K562 (cell line): Measurements from ENCODE around the gene CASP1. TPM values are rescaled to one million over a fixed set of nuclear protein-coding genes. Genes with fewer than 3 reads are reported as not detected.

ENCODE experiments used
- ATAC-seq: fragments of 200-7000 bp; cut with Tn5 transposase; 3 replicates; pipeline ENCODE4 v1.9.1; 2020; ENCODE audit warnings: moderate library complexity
- BruUV-seq: library from RNA; stranded (reverse); fragments of 400-500 nt; replicated peaks from 2 replicates; lab custom pipeline; 2021; lab: Mats Ljungman, UMichigan
- CTCF ChIA-PET: fragments of 300-600 bp; formaldehyde crosslinking; extraction: SDS; loops from one replicate; lab custom pipeline; 2021; ENCODE audit warnings: low intra/inter-chr PET ratio; lab: Yijun Ruan, JAX
- POLR2A ChIA-PET: fragments of 300-600, 350-650 bp; sonication (Branson Sonifier 250); formaldehyde crosslinking; extraction: SDS; loops from one replicate; lab custom pipeline; 2021; ENCODE audit warnings: antibody characterized with exemption, inconsistent platforms; lab: Yijun Ruan, JAX
- DNase-seq, 4 experiments: peaks; one replicate each; pipeline versions ENCODE4 v3.0.0 to v3.0.0-alpha.2; 2011 to 2018; ENCODE audit warnings: low spot score in 3 of 4, mixed read lengths in 3 of 4; ENCODE audit errors: extremely low read depth in 1 of 4
- FAIRE-seq: peaks from 2 replicates; lab custom pipeline; 2011; peaks lifted over from hg19 to GRCh38; lab: Jason Lieb, UNC
- H2AFZ ChIP-seq: 2 replicates; pipeline ENCODE4 v1.6.0; 2011; ENCODE audit warnings: low read depth, low read length, control low read depth, inconsistent platforms
- H3K27ac ChIP-seq: fragments of 200-600 bp; 3 replicates; pipeline ENCODE4 v1.8.0; 2011; ENCODE audit warnings: low read depth, mild to moderate bottlenecking, control low read depth, inconsistent platforms, low read length, moderate library complexity, mixed read lengths; ENCODE audit errors: extremely low read depth
- H3K27me3 ChIP-seq, 2 experiments: fragments of 300-600 bp in 1 of 2; 2 replicates in 1 of 2; 3 replicates in 1 of 2; pipeline versions ENCODE4 v1.6.0 to v1.8.0; 2011; ENCODE audit warnings: inconsistent platforms in 2 of 2, low read length in 2 of 2, mild to moderate bottlenecking in 1 of 2, mixed read lengths in 1 of 2, moderate library complexity in 1 of 2; ENCODE audit not compliant: control insufficient read depth in 2 of 2, insufficient read depth in 2 of 2
- H3K36me3 ChIP-seq: fragments of 300-600 bp; 3 replicates; pipeline ENCODE4 v1.8.0; 2011; ENCODE audit warnings: mild to moderate bottlenecking, low read length, inconsistent platforms; ENCODE audit not compliant: control insufficient read depth, insufficient read depth
- H3K4me1 ChIP-seq, 2 experiments: fragments of 200-600 bp in 1 of 2; replicated peaks in 1 of 2; 2 replicates in 1 of 2; 3 replicates in 1 of 2; pipeline versions ENCODE4 v1.5.1 to v1.8.0; 2011; ENCODE audit warnings: inconsistent platforms in 2 of 2, low read length in 2 of 2, mild to moderate bottlenecking in 1 of 2, mixed read lengths in 1 of 2, moderate library complexity in 1 of 2; ENCODE audit not compliant: control insufficient read depth in 2 of 2, insufficient read depth in 2 of 2
- H3K4me2 ChIP-seq: 2 replicates; pipeline ENCODE4 v1.6.1; 2011; ENCODE audit warnings: low read length, control low read depth, inconsistent platforms, mixed read lengths; ENCODE audit not compliant: insufficient read depth
- H3K4me3 ChIP-seq: fragments of 200-600 bp; sonication (generic), shearing (Covaris generic); 2 replicates; pipeline ENCODE4 v1.5.1; 2016; ENCODE audit warnings: control low read depth, inconsistent platforms
- H3K79me2 ChIP-seq: fragments of 200-600 bp; 3 replicates; pipeline ENCODE4 v1.8.0; 2011; ENCODE audit warnings: low read length, inconsistent platforms; ENCODE audit not compliant: control insufficient read depth, insufficient read depth
- H3K9ac ChIP-seq, 2 experiments: 2 replicates each; pipeline versions ENCODE4 v1.6.0 to v1.6.1; 2011; ENCODE audit warnings: low read depth in 2 of 2, low read length in 2 of 2, control low read depth in 1 of 2, inconsistent platforms in 1 of 2, mild to moderate bottlenecking in 1 of 2, mixed read lengths in 1 of 2; ENCODE audit not compliant: insufficient read depth in 1 of 2
- H3K9me1 ChIP-seq: one replicate; pipeline ENCODE4 v1.6.0; 2011; ENCODE audit warnings: inconsistent platforms, mild to moderate bottlenecking, low read length, moderate library complexity; ENCODE audit not compliant: control insufficient read depth, insufficient read depth
- H3K9me3 ChIP-seq: replicated peaks from 2 replicates; pipeline ENCODE4 v1.5.1; 2011; ENCODE audit warnings: low read depth, low read length, inconsistent platforms; ENCODE audit not compliant: control insufficient read depth, insufficient read depth
- H4K20me1 ChIP-seq: replicated peaks from 2 replicates; pipeline ENCODE4 v1.6.1; 2011; ENCODE audit warnings: low read length, inconsistent platforms, mixed read lengths; ENCODE audit not compliant: control insufficient read depth, insufficient read depth
- CXXC5 ChIP-seq: fragments of 250-450 bp; sonication (Bioruptor Pico); IDR thresholded peaks from 2 replicates; pipeline ENCODE4 v1.8.0; 2022; ENCODE audit warnings: inconsistent platforms, mild to moderate bottlenecking, moderate library complexity
- E2F5 ChIP-seq: sonication (generic); formaldehyde crosslinking; IDR thresholded peaks from 2 replicates; pipeline ENCODE4 v1.8.0; 2022; ENCODE audit warnings: mild to moderate bottlenecking, missing genetic modification reagents
- ELK3 ChIP-seq: fragments of 450-650 bp; formaldehyde crosslinking; IDR thresholded peaks from 2 replicates; pipeline ENCODE4 v1.4.0; 2020; ENCODE audit warnings: mild to moderate bottlenecking
- ETV1 ChIP-seq: fragments of 450-650 bp; conservative IDR thresholded peaks from 2 replicates; pipeline ENCODE4 v1.6.1; 2016; ENCODE audit warnings: missing genetic modification characterization, control low read depth, low read depth, missing compliant biosample characterization
- LEF1 ChIP-seq: fragments of 450-650 bp; IDR thresholded peaks from 2 replicates; pipeline ENCODE4 v1.6.1; 2016; ENCODE audit warnings: mild to moderate bottlenecking
- YY1 ChIP-seq, 3 experiments: IDR thresholded peaks; 2 replicates each; pipeline ENCODE4 v1.6.1; 2011; ENCODE audit warnings: low read length in 2 of 3, mild to moderate bottlenecking in 2 of 3, moderate library complexity in 2 of 3, borderline replicate concordance in 1 of 3, control low read depth in 1 of 3, low read depth in 1 of 3; ENCODE audit not compliant: insufficient read depth in 3 of 3, insufficient replicate concordance in 2 of 3, control insufficient read depth in 1 of 3, insufficient read length in 1 of 3; ENCODE audit errors: extremely low read depth in 1 of 3
- ZNF655 ChIP-seq: fragments of 250-450 bp; sonication (Bioruptor Pico); IDR thresholded peaks from 2 replicates; pipeline ENCODE4 v1.5.0; 2021
- ZNF699 ChIP-seq: fragments of 250-450 bp; sonication (Bioruptor Pico); IDR thresholded peaks from 2 replicates; pipeline ENCODE4 v1.8.0; 2021; ENCODE audit warnings: mild to moderate bottlenecking, moderate library complexity; ENCODE audit not compliant: insufficient replicate concordance
- WGBS: fragments of 100-300 bp; shearing (Covaris generic); methylation state at CpG from one replicate; pipeline ENCODE4 v1.1.6; 2016; ENCODE audit warnings: low coverage, mixed read lengths; ENCODE audit not compliant: insufficient coverage; ENCODE audit errors: missing lambda C conversion rate; 5-methylcytosine and 5-hydroxymethylcytosine counted together
- in situ Hi-C: fragments of 300-500 bp; cut with MboI; formaldehyde crosslinking; loops from 4 replicates; pipeline ENCODE4 v1.15.0; 2018; ENCODE audit warnings: inconsistent platforms, mixed read lengths
- intact Hi-C: fragments of 100-400 bp; cut with micrococcal nuclease; formaldehyde crosslinking; loops from 2 replicates; pipeline ENCODE4 v1.14.2; 2022
- polyA plus RNA-seq, 8 experiments: library from polyadenylated mRNA; depleted of rRNA in 4 of 8; stranded (reverse) in 5 of 8; unstranded in 3 of 8; fragments of >200 nt; fragmentation: Nextera tagmentation in 2 of 8; fragmentation: Illumina TruSeq in 1 of 8; extraction: Ambion mirVana in 2 of 8; extraction: Trizol in 1 of 8; gene quantifications; 2 replicates each; pipeline versions ENCODE4 v1.2.1 to v1.2.3, GENCODE V29; 2011 to 2014; ENCODE audit warnings: inconsistent platforms in 1 of 8, missing spikeins in 1 of 8
- total RNA-seq, 7 experiments: library from RNA; depleted of rRNA in 6 of 7; stranded (reverse); fragments of >200 nt in 6 of 7; fragmentation: Illumina TruSeq in 2 of 7; extraction: Trizol in 2 of 7; gene quantifications; 2 replicates each; pipeline versions ENCODE4 v1.2.1 to v1.2.3, GENCODE V29; 2011 to 2021; ENCODE audit warnings: low replicate concordance in 1 of 7
- TF ChIP-seq, protein P1 (sequence below), 3 experiments: fragments of 200-800 bp in 1 of 3; fragments of 250-450 bp in 1 of 3; fragments of 450-650 bp in 1 of 3; sonication (Bioruptor Pico) in 1 of 3; sonication (Bioruptor generic) in 1 of 3; formaldehyde crosslinking in 1 of 3; IDR thresholded peaks; 2 replicates each; pipeline versions ENCODE4 v1.6.1 to v1.8.0; 2016 to 2022; ENCODE audit warnings: mild to moderate bottlenecking in 2 of 3, missing genetic modification characterization in 2 of 3, missing compliant biosample characterization in 1 of 3, moderate library complexity in 1 of 3
- TF ChIP-seq, protein P2 (sequence below): fragments of 250-450 bp; sonication (Bioruptor Pico); IDR thresholded peaks from 2 replicates; pipeline ENCODE4 v1.5.0; 2020; ENCODE audit warnings: mild to moderate bottlenecking
- TF ChIP-seq, protein P3 (sequence below): fragments of 450-650 bp; conservative IDR thresholded peaks from 2 replicates; pipeline ENCODE4 v1.6.1; 2016; ENCODE audit warnings: missing genetic modification characterization, low read depth, mild to moderate bottlenecking, control low read depth, missing compliant biosample characterization

Gene CASP1
- total and polyA plus RNA-seq, 9 of the 15 experiments (the other 6 are each of a cell fraction or from before 2014, with no cell fraction given): not detected

- DNase-seq (no peak), FAIRE-seq (no peak), ATAC-seq (no peak)
- Histone ChIP-seq H2AFZ (no peak overlapping the region), H3K9me1 (no peaks in the 10 kb centered on the region), H3K27me3 (no peaks in the 10 kb centered on the region), H3K4me1 (no peaks in the 10 kb centered on the region), H3K9me3 (no peaks in the 10 kb centered on the region), H3K79me2 (no peaks in the 10 kb centered on the region), H3K36me3 (no peaks in the 10 kb centered on the region), H3K4me2 (no peak overlapping the region), H3K9ac (no peak overlapping the region), H3K27ac (no peak overlapping the region), H3K4me3 (no peak overlapping the region), H4K20me1 (no peaks in the 10 kb centered on the region)
- POLR2A ChIA-PET: no interaction called here
- BruUV-seq: no TSS peak
- WGBS: 0% methylated on average over 4 of the region's 4 CpGs
- CTCF ChIA-PET: no interaction called here
- in situ Hi-C loops (no loop called here), intact Hi-C loops (no loop called here)
- TF ChIP-seq LEF1: no peak
- TF ChIP-seq, protein P1, sequence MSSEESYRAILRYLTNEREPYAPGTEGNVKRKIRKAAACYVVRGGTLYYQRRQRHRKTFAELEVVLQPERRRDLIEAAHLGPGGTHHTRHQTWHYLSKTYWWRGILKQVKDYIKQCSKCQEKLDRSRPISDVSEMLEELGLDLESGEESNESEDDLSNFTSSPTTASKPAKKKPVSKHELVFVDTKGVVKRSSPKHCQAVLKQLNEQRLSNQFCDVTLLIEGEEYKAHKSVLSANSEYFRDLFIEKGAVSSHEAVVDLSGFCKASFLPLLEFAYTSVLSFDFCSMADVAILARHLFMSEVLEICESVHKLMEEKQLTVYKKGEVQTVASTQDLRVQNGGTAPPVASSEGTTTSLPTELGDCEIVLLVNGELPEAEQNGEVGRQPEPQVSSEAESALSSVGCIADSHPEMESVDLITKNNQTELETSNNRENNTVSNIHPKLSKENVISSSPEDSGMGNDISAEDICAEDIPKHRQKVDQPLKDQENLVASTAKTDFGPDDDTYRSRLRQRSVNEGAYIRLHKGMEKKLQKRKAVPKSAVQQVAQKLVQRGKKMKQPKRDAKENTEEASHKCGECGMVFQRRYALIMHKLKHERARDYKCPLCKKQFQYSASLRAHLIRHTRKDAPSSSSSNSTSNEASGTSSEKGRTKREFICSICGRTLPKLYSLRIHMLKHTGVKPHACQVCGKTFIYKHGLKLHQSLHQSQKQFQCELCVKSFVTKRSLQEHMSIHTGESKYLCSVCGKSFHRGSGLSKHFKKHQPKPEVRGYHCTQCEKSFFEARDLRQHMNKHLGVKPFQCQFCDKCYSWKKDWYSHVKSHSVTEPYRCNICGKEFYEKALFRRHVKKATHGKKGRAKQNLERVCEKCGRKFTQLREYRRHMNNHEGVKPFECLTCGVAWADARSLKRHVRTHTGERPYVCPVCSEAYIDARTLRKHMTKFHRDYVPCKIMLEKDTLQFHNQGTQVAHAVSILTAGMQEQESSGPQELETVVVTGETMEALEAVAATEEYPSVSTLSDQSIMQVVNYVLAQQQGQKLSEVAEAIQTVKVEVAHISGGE (CRISPR knock-in tag; IDR thresholded peaks at IDR 0.05): no peak
- TF ChIP-seq ELK3 (CRISPR knock-in tag): no peak
- TF ChIP-seq YY1 (IDR thresholded peaks at IDR 0.05; ENCODE audit: borderline replicate concordance in 1 of 3, control insufficient read depth in 1 of 3, extremely low read depth in 1 of 3, insufficient read depth in 3 of 3, insufficient read length in 1 of 3, insufficient replicate concordance in 2 of 3, low read depth in 1 of 3, low read length in 2 of 3): no peak
- TF ChIP-seq ZNF655: no peak
- TF ChIP-seq, protein P2, sequence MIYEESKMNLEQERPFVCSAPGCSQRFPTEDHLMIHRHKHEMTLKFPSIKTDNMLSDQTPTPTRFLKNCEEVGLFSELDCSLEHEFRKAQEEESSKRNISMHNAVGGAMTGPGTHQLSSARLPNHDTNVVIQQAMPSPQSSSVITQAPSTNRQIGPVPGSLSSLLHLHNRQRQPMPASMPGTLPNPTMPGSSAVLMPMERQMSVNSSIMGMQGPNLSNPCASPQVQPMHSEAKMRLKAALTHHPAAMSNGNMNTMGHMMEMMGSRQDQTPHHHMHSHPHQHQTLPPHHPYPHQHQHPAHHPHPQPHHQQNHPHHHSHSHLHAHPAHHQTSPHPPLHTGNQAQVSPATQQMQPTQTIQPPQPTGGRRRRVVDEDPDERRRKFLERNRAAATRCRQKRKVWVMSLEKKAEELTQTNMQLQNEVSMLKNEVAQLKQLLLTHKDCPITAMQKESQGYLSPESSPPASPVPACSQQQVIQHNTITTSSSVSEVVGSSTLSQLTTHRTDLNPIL: no peak
- TF ChIP-seq ZNF699 (CRISPR knock-in tag): no peak
- no peak for TF ChIP-seq E2F5 (CRISPR knock-in tag)
- no peak for TF ChIP-seq ETV1
- TF ChIP-seq, protein P3, sequence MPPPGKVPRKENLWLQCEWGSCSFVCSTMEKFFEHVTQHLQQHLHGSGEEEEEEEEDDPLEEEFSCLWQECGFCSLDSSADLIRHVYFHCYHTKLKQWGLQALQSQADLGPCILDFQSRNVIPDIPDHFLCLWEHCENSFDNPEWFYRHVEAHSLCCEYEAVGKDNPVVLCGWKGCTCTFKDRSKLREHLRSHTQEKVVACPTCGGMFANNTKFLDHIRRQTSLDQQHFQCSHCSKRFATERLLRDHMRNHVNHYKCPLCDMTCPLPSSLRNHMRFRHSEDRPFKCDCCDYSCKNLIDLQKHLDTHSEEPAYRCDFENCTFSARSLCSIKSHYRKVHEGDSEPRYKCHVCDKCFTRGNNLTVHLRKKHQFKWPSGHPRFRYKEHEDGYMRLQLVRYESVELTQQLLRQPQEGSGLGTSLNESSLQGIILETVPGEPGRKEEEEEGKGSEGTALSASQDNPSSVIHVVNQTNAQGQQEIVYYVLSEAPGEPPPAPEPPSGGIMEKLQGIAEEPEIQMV (tag): no peak
- TF ChIP-seq CXXC5 (CRISPR knock-in tag): no peak
Measured at GRCh38 chr11:105057432-105057831, 22.5 kb upstream of the CASP1 start.
